SU-DHL-6 (cell line): ENCODE data around the gene PPP2R3B.

Experiments used
- H2AFZ ChIP-seq: fragments of 200-600 bp; sonication (generic); 2 replicates; pipeline ENCODE4 v1.6.1; 2014; ENCODE audit warnings: low read depth, mild to moderate bottlenecking, moderate library complexity, mixed read lengths, antibody characterized with exemption, low read length; ENCODE audit not compliant: severe bottlenecking
- H3F3A ChIP-seq: fragments of 200-600 bp; shearing (Covaris generic); 2 replicates; pipeline ENCODE4 v1.6.0; 2016; ENCODE audit warnings: antibody characterized with exemption, mild to moderate bottlenecking; ENCODE audit not compliant: insufficient read depth
- H3K27ac ChIP-seq: fragments of 200-600 bp; sonication (generic); 2 replicates; pipeline ENCODE4 v1.5.1; 2016; ENCODE audit warnings: low read depth, mild to moderate bottlenecking, low read length, moderate library complexity, mixed read lengths
- H3K27me3 ChIP-seq: fragments of 200-600 bp; sonication (generic), shearing (Covaris generic); 2 replicates; pipeline ENCODE4 v1.6.0; 2014; ENCODE audit warnings: mild to moderate bottlenecking, low read length
- H3K36me3 ChIP-seq: fragments of 200-600 bp; sonication (generic); 2 replicates; pipeline ENCODE4 v1.6.1; 2014; ENCODE audit warnings: mild to moderate bottlenecking, low read length, mixed read lengths
- H3K4me2 ChIP-seq: fragments of 300-600, 200-600 bp; shearing (Covaris generic), sonication (generic); 2 replicates; pipeline ENCODE4 v1.6.0; 2014; ENCODE audit warnings: low read length, low read depth, mild to moderate bottlenecking; ENCODE audit not compliant: poor library complexity, severe bottlenecking
- H3K4me3 ChIP-seq: fragments of 200-600 bp; sonication (generic); 2 replicates; pipeline ENCODE4 v1.5.1; 2014; ENCODE audit warnings: antibody characterized with exemption, low read length, mild to moderate bottlenecking, mixed read lengths; ENCODE audit not compliant: insufficient read depth, poor library complexity, severe bottlenecking
- H3K79me2 ChIP-seq: fragments of 200-600 bp; sonication (generic); 2 replicates; pipeline ENCODE4 v1.6.1; 2014; ENCODE audit warnings: mild to moderate bottlenecking, low read length, moderate library complexity; ENCODE audit not compliant: insufficient read depth
- H3K9ac ChIP-seq: fragments of 200-600 bp; sonication (generic); 2 replicates; pipeline ENCODE4 v1.7.0; 2014; ENCODE audit warnings: mild to moderate bottlenecking, low read length
- H3K9me2 ChIP-seq: fragments of 200-600 bp; sonication (generic); replicated peaks from 2 replicates; pipeline ENCODE4 v1.6.1; 2014; ENCODE audit warnings: low read length; ENCODE audit not compliant: insufficient read depth
- H3K9me3 ChIP-seq: fragments of 200-600 bp; sonication (generic); 2 replicates; pipeline ENCODE4 v1.6.1; 2014; ENCODE audit warnings: low read length, mixed read lengths; ENCODE audit not compliant: insufficient read depth
- H4K20me1 ChIP-seq: fragments of 200-600 bp; sonication (generic); 2 replicates; pipeline ENCODE4 v1.6.1; 2014; ENCODE audit warnings: low read depth, mild to moderate bottlenecking, antibody characterized with exemption, low read length, moderate library complexity, mixed read lengths
- CTCF ChIP-seq: fragments of 200-600 bp; sonication (generic); IDR thresholded peaks from one replicate; pipeline ENCODE4 v1.5.1; 2017; ENCODE audit warnings: antibody characterized with exemption, mild to moderate bottlenecking, low read length, moderate library complexity; ENCODE audit not compliant: insufficient read depth, poor library complexity, severe bottlenecking
- EZH2phosphoT487 ChIP-seq: fragments of 200-600 bp; sonication (generic), shearing (Covaris generic); conservative IDR thresholded peaks from 2 replicates; pipeline ENCODE4 v1.6.1; 2018; ENCODE audit warnings: mild to moderate bottlenecking, antibody characterized with exemption, low read length, moderate library complexity, mixed read lengths

Gene PPP2R3B

GRCh38 chrX:346034-346813, 40.5 kb downstream of the PPP2R3B start:
- H3K9me2 ChIP-seq: no peaks in the 10 kb centered on the region
- H3K36me3 ChIP-seq: no peaks in the 10 kb centered on the region

GRCh38 chrX:345020-345925, 41.4 kb downstream of the PPP2R3B start:
- Histone ChIP-seq H3K9me2 (no peaks in the 10 kb centered on the region), H3K79me2 (no peaks in the 10 kb centered on the region), H3K4me2 (no peak overlapping the region), H3K27ac (no peak overlapping the region), H4K20me1 (no peaks in the 10 kb centered on the region), H2AFZ (no peak overlapping the region), H3K4me3 (no peak overlapping the region), H3F3A (no peaks in the 10 kb centered on the region), H3K9me3 (no peaks in the 10 kb centered on the region), H3K27me3 (no peaks in the 10 kb centered on the region), H3K36me3 (no peaks in the 10 kb centered on the region), H3K9ac (no peak overlapping the region)
- TF ChIP-seq CTCF: no peak
- no peak for TF ChIP-seq EZH2phosphoT487

More at GRCh38 chrX:346034-346813, 40.5 kb downstream of the PPP2R3B start:
- H3K27me3 ChIP-seq: no peaks in the 10 kb centered on the region
- TF ChIP-seq CTCF (no peak), EZH2phosphoT487 (no peak)
- H3F3A ChIP-seq: no peaks in the 10 kb centered on the region
- H3K79me2 ChIP-seq: no peaks in the 10 kb centered on the region
- no peaks in the 10 kb centered on the region for H4K20me1 ChIP-seq
- no peaks in the 10 kb centered on the region for H3K9me3 ChIP-seq
- no peak overlapping the region for H3K4me3 ChIP-seq
- no peak overlapping the region for H2AFZ ChIP-seq
- no peak overlapping the region for H3K4me2 ChIP-seq
- no peak overlapping the region for H3K9ac ChIP-seq
- no peak overlapping the region for H3K27ac ChIP-seq

- Histone ChIP-seq H3F3A (no peaks in the 10 kb centered on the region), H3K36me3 (no peaks in the 10 kb centered on the region)
- no peak for TF ChIP-seq CTCF
- TF ChIP-seq EZH2phosphoT487: no peak
These were observed 42.3 kb downstream of the PPP2R3B start for GRCh38 chrX:344371-344901.

More at GRCh38 chrX:344371-344901, 42.3 kb downstream of the PPP2R3B start:
- Histone ChIP-seq H3K4me2 (no peak overlapping the region), H3K27me3 (no peaks in the 10 kb centered on the region), H3K27ac (no peak overlapping the region), H4K20me1 (no peaks in the 10 kb centered on the region), H3K79me2 (no peaks in the 10 kb centered on the region), H3K9me2 (no peaks in the 10 kb centered on the region), H3K4me3 (no peak overlapping the region), H3K9me3 (no peaks in the 10 kb centered on the region), H3K9ac (no peak overlapping the region), H2AFZ (no peak overlapping the region)
